ENCODE results near the gene BOC.

DNA sequence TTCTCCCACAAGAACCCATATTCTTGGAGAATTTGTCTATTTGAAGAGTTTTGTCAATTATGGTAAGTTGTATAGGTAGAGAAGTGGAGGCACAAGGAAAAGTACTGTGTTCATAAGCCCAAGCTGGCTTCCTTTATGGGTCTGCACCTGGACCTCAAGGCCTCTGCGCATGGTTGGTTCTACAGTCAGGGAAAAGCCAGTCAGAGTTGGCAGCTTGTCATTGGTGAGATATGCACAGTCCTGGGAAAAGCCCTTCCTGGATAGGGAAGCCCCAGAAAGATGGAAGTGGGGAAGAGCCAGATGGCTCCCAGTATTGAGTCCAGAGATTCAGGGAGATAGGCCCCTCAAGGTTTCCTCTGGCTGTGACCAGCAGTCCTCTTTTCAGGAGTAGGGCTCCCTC lies 15.8 kb downstream of the BOC start:
- TF ChIP-seq GATA3 (IDR thresholded peaks at IDR 0.05; ENCODE audit: low read depth, low read length), result no peak
- no peak for TF ChIP-seq GATA2 (IDR thresholded peaks at IDR 0.05; ENCODE audit: low read depth, low read length)
